Kidney (tissue), 14 donors: ENCODE measurements around the gene CA14. TPM values are rescaled to one million over a fixed set of nuclear protein-coding genes. Genes with fewer than 3 reads are reported as not detected.

ENCODE experiments used
- DNase-seq, 5 donors: peaks; one replicate each; pipeline ENCODE4 v3.0.0-alpha.2; 2013 to 2020
- FAIRE-seq: peaks from 2 replicates; lab custom pipeline; 2012; peaks lifted over from hg19 to GRCh38; lab: Jason Lieb, UNC
- H3K27ac ChIP-seq, 2 donors: one replicate each; pipeline ENCODE4 v1.7.0; 2013; ENCODE audit warnings: low read depth in 2 of 2, low read length in 2 of 2, inconsistent platforms in 1 of 2
- H3K27me3 ChIP-seq: one replicate; pipeline ENCODE4 v1.7.1; 2013; ENCODE audit warnings: low read length, inconsistent platforms; ENCODE audit not compliant: control insufficient read depth, insufficient read depth
- H3K36me3 ChIP-seq, 3 donors: one replicate each; pipeline versions ENCODE4 v1.7.0 to v1.7.1; 2013; ENCODE audit warnings: low read length in 3 of 3, control low read depth in 1 of 3, inconsistent platforms in 1 of 3; ENCODE audit not compliant: insufficient read depth in 3 of 3, control insufficient read depth in 2 of 3
- H3K4me1 ChIP-seq, 3 donors: one replicate each; pipeline versions ENCODE4 v1.7.0 to v1.7.1; 2013; ENCODE audit warnings: low read length in 3 of 3, inconsistent platforms in 1 of 3, low read depth in 1 of 3; ENCODE audit not compliant: control insufficient read depth in 2 of 3, insufficient read depth in 2 of 3
- H3K4me3 ChIP-seq, 3 donors: one replicate each; pipeline versions ENCODE4 v1.7.0 to v1.8.1; 2013; ENCODE audit warnings: low read length in 3 of 3, control low read depth in 1 of 3, inconsistent platforms in 1 of 3
- H3K9ac ChIP-seq, 3 donors: one replicate each; pipeline versions ENCODE4 v1.7.0 to v1.7.1; 2013; ENCODE audit warnings: low read length in 3 of 3, control low read depth in 1 of 3, inconsistent platforms in 1 of 3
- H3K9me3 ChIP-seq, 3 donors: one replicate each; pipeline versions ENCODE4 v1.7.0 to v1.7.1; 2013; ENCODE audit warnings: low read length in 3 of 3, control low read depth in 1 of 3, inconsistent platforms in 1 of 3; ENCODE audit not compliant: control insufficient read depth in 2 of 3, insufficient read depth in 1 of 3
- intact Hi-C: fragments of 100-400 bp; cut with DNase I; formaldehyde crosslinking; loops from one replicate; pipeline ENCODE4 v1.11.1; 2022
- polyA plus RNA-seq: library from polyadenylated mRNA; stranded (reverse); fragments of 350-450 nt; fragmentation: Illumina TruSeq; extraction: RNeasy Lipid Tissue Mini Kit (QIAGEN cat#74804); gene quantifications from one replicate; pipeline ENCODE4 v1.2.3, GENCODE V29; 2014; ENCODE audit warnings: low read depth, low replicate concordance; ENCODE audit not compliant: insufficient read depth
- total RNA-seq: library from RNA; stranded (reverse); fragmentation: NEBNext Ultra II Directional; extraction: Animal tissue kit (Norgen Biotek cat#: 25700); gene quantifications from one replicate; pipeline ENCODE4 v1.2.1, GENCODE V29; 2021
- TF ChIP-seq, protein P1 (sequence below): IDR thresholded peaks from 3 replicates; pipeline ENCODE4 v1.5.1; 2012; ENCODE audit warnings: mild to moderate bottlenecking, moderate library complexity, borderline replicate concordance; ENCODE audit not compliant: insufficient read depth; ENCODE audit errors: extremely low read depth
- donor health status: control.
- donor health status: control.
- donor health status: control.
- donor health status: control.
- donor health status: control.
- donor health status: DM: yes; HTN: yes; CAD: no.
- donor health status: Normal renal cell carcinoma (clear cell type).

CA14 gene
- total and polyA plus RNA-seq, 2 donors from 2014 or later: 0.35 to 0.41 TPM

DNA sequence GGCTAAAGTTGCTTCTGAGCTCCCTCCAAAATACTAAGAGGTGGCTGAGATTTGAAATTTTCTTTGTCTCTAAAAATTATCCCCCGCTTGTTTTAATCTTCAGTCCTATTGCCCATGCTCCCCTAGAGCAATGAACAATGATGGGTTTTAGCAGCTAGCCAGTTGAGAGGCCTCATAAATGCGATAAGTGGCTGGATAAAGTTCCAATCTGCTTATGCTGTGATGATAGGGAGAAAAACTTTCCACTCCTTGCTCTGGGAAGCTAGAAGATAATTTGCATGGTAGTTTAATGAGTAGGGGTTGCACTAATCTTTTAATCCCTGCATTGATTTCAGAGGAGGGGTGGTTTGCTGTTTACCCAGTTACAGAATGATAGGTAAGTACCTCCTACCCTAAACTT, 54.2 kb downstream of the CA14 start:
- H3K9me3 ChIP-seq: no peaks in the 10 kb centered on the region
- no peak overlapping the region for H3K4me3 ChIP-seq
- H3K27me3 ChIP-seq: no peaks in the 10 kb centered on the region
- H3K4me1 ChIP-seq: no peaks in the 10 kb centered on the region
- no peak overlapping the region for H3K9ac ChIP-seq
- TF ChIP-seq, protein P1, sequence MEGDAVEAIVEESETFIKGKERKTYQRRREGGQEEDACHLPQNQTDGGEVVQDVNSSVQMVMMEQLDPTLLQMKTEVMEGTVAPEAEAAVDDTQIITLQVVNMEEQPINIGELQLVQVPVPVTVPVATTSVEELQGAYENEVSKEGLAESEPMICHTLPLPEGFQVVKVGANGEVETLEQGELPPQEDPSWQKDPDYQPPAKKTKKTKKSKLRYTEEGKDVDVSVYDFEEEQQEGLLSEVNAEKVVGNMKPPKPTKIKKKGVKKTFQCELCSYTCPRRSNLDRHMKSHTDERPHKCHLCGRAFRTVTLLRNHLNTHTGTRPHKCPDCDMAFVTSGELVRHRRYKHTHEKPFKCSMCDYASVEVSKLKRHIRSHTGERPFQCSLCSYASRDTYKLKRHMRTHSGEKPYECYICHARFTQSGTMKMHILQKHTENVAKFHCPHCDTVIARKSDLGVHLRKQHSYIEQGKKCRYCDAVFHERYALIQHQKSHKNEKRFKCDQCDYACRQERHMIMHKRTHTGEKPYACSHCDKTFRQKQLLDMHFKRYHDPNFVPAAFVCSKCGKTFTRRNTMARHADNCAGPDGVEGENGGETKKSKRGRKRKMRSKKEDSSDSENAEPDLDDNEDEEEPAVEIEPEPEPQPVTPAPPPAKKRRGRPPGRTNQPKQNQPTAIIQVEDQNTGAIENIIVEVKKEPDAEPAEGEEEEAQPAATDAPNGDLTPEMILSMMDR: no peak
- no peak for FAIRE-seq
- no peak overlapping the region for H3K27ac ChIP-seq
- peaks cover 0 to 2% (median 0%) of the 10 kb centered on the region in 3 donors for H3K36me3 ChIP-seq
- intact Hi-C loops: no loop called here
- DNase-seq: no peak

Other genes with a start within 250 kb of the CA14 start
- gene OTUD7B, start 247.0 kb upstream of the CA14 start, total RNA-seq: 28.1 TPM
- 3.4 TPM for gene OTUD7B, start 247.0 kb upstream of the CA14 start, polyA plus RNA-seq
- gene VPS45, start 190.0 kb upstream of the CA14 start, total RNA-seq: 41.7 TPM
- 33.1 TPM for gene VPS45, start 190.0 kb upstream of the CA14 start, polyA plus RNA-seq
- 32.7 TPM for gene PLEKHO1, start 107.9 kb upstream of the CA14 start, total RNA-seq
- 28.0 TPM for gene PLEKHO1, start 107.9 kb upstream of the CA14 start, polyA plus RNA-seq
- gene ANP32E, start 21.7 kb upstream of the CA14 start, total RNA-seq: 41.7 TPM
- 22.1 TPM for gene ANP32E, start 21.7 kb upstream of the CA14 start, polyA plus RNA-seq
- 147 TPM for gene APH1A, start 11.2 kb downstream of the CA14 start, total RNA-seq
- gene APH1A, start 11.2 kb downstream of the CA14 start, polyA plus RNA-seq: 116 TPM
- 17.1 TPM for gene C1orf54, start 15.0 kb downstream of the CA14 start, total RNA-seq
- gene C1orf54, start 15.0 kb downstream of the CA14 start, polyA plus RNA-seq: 67.2 TPM
- gene CIART, start 24.8 kb downstream of the CA14 start, total RNA-seq: 8.8 TPM
- gene CIART, start 24.8 kb downstream of the CA14 start, polyA plus RNA-seq: 9.1 TPM
- 71.7 TPM for gene MRPS21, start 36.1 kb downstream of the CA14 start, total RNA-seq
- 134 TPM for gene MRPS21, start 36.1 kb downstream of the CA14 start, polyA plus RNA-seq
- 62.3 TPM for gene PRPF3, start 63.8 kb downstream of the CA14 start, total RNA-seq
- gene PRPF3, start 63.8 kb downstream of the CA14 start, polyA plus RNA-seq: 24.0 TPM
- gene RPRD2, start 106.4 kb downstream of the CA14 start, total RNA-seq: 40.4 TPM
- gene RPRD2, start 106.4 kb downstream of the CA14 start, polyA plus RNA-seq: 9.1 TPM
- gene TARS2, start 229.6 kb downstream of the CA14 start, total RNA-seq: 25.6 TPM
- gene TARS2, start 229.6 kb downstream of the CA14 start, polyA plus RNA-seq: 20.4 TPM